AG04449 (cell line): ENCODE measurements around the gene PSMC4.
A peak's percentile ranks its signal among the peaks of the same experiment; 100 is the strongest.

Experiments
- CTCF ChIA-PET: fragments of 350-600 bp; formaldehyde crosslinking; extraction: SDS; loops from one replicate; lab custom pipeline; 2021; ENCODE audit warnings: antibody characterized with exemption; lab: Yijun Ruan, JAX
- POLR2A ChIA-PET: fragments of 400-600, 350-600 bp; formaldehyde crosslinking; extraction: SDS; loops from one replicate; lab custom pipeline; 2020; ENCODE audit warnings: antibody characterized with exemption, inconsistent platforms; lab: Yijun Ruan, JAX
- DNase-seq: peaks from one replicate; pipeline ENCODE4 v3.0.0-alpha.2; 2010; ENCODE audit warnings: low read depth, low spot score
- H3K4me3 ChIP-seq: 2 replicates; pipeline ENCODE4 v1.5.1; 2011; ENCODE audit warnings: low read depth, mild to moderate bottlenecking, control low read depth, low read length
- TF ChIP-seq, protein P1 (sequence below): IDR thresholded peaks from one replicate; pipeline ENCODE4 v1.5.1; 2011; ENCODE audit warnings: mild to moderate bottlenecking, moderate library complexity, low read length, control low read depth, inconsistent platforms; ENCODE audit not compliant: insufficient read depth; ENCODE audit errors: missing control alignments

Gene PSMC4

GRCh38 chr19:39968789-39969188, 2.2 kb upstream of the PSMC4 start:
- H3K4me3 ChIP-seq: no peak overlapping the region
- TF ChIP-seq, protein P1, sequence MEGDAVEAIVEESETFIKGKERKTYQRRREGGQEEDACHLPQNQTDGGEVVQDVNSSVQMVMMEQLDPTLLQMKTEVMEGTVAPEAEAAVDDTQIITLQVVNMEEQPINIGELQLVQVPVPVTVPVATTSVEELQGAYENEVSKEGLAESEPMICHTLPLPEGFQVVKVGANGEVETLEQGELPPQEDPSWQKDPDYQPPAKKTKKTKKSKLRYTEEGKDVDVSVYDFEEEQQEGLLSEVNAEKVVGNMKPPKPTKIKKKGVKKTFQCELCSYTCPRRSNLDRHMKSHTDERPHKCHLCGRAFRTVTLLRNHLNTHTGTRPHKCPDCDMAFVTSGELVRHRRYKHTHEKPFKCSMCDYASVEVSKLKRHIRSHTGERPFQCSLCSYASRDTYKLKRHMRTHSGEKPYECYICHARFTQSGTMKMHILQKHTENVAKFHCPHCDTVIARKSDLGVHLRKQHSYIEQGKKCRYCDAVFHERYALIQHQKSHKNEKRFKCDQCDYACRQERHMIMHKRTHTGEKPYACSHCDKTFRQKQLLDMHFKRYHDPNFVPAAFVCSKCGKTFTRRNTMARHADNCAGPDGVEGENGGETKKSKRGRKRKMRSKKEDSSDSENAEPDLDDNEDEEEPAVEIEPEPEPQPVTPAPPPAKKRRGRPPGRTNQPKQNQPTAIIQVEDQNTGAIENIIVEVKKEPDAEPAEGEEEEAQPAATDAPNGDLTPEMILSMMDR: no peak
- no peak for DNase-seq
- ChIA-PET POLR2A (no interaction called here), CTCF (interaction anchor here (0.6 to 3.8 kb wide), 3 partner anchors 113 to 177 kb away, joined by 3 to 53 read pairs (median 41); partner anchors contain the start of gene FBL)

DNA sequence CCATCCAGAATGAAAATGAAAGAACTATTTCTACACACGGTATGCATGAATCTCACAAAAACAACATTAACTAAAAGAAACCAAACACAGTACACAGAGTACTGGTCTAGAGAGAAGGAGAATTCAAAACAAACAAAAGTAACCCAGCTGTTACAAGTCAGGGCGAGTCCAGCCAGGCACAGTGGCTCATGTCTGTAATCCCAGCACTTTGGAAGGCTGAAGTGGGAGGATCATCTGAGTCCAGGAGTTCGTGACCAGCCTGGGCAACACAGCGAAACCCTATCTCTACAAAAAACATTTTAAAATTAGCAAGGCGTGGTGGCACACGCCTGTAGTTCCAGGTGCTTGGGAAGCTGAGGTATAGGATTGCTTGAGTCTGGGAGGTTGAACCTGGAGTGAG, 1.7 kb upstream of the PSMC4 start:
- no peak overlapping the region for H3K4me3 ChIP-seq
- no peak for DNase-seq
- CTCF ChIA-PET: interaction anchor here (0.6 to 3.8 kb wide), 5 partner anchors 9 to 178 kb away, joined by 3 to 53 read pairs (median 17); partner anchors contain the start of gene FBL
- TF ChIP-seq, protein P1: no peak
- POLR2A ChIA-PET: no interaction called here

DNA sequence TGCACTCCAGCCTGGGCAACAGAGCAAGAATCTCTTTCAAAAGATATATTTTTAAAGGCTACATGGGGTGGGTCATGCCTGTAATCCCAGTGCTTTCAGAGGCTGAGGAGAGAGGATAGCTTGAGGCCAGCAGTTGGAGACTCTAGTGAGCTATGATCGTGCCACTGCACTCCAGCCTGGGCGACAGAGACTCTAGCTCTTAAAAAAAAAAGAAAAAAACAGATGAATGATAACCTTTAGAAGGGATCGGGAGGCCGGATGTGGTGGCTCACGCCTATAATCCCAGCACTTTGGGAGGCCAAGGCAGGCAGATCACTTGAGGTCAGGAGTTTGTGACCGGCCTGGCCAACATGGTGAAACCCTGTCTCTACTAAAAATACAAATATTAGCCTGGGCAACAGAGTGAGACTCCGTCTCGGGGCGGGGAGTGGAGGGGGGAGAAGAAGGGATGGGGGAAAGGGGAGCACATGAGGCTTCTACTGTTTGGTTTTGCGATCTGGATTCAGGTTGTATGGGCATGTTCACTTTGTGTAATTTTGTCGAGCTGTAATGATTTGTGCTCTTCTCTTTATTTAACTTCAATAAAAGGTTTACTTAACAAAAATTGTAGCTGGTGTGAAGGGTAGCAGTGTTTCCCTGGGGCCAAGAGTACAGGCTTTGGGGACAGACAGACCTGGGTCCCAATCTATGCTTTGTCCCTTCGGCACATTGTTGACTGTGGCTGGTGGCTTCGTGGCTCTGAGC, 1.1 kb upstream of the PSMC4 start:
- ChIA-PET CTCF (interaction anchor here (0.6 to 3.8 kb wide), 17 partner anchors 8 to 418 kb away, joined by 3 to 53 read pairs (median 4); partner anchors contain the start of genes DYRK1B and FBL), POLR2A (interaction anchor here (0.6 to 1.9 kb wide), 9 partner anchors 10 to 529 kb away, joined by 3 to 9 read pairs (median 4); partner anchors contain the start of genes FBL, ZNF546 and ZNF780B)
- no peak for DNase-seq
- H3K4me3 ChIP-seq: peak overlapping the region; percentile 84
- TF ChIP-seq, protein P1: no peak

- TF ChIP-seq, protein P1: no peak
- no peak for DNase-seq
- ChIA-PET POLR2A (interaction anchor here (0.6 to 1.9 kb wide), 13 partner anchors 9 to 530 kb away, joined by 3 to 9 read pairs (median 3); partner anchors contain the start of genes FBL, ZNF546 and ZNF780B), CTCF (interaction anchor here (0.7 to 3.8 kb wide), 19 partner anchors 8 to 418 kb away, joined by 3 to 53 read pairs (median 4); partner anchors contain the start of genes DYRK1B, FBL and ZNF546)
- peak overlapping the region; percentile 84 for H3K4me3 ChIP-seq
Observed at GRCh38 chr19:39970425-39970674, 615 bp upstream of the PSMC4 start.

DNA sequence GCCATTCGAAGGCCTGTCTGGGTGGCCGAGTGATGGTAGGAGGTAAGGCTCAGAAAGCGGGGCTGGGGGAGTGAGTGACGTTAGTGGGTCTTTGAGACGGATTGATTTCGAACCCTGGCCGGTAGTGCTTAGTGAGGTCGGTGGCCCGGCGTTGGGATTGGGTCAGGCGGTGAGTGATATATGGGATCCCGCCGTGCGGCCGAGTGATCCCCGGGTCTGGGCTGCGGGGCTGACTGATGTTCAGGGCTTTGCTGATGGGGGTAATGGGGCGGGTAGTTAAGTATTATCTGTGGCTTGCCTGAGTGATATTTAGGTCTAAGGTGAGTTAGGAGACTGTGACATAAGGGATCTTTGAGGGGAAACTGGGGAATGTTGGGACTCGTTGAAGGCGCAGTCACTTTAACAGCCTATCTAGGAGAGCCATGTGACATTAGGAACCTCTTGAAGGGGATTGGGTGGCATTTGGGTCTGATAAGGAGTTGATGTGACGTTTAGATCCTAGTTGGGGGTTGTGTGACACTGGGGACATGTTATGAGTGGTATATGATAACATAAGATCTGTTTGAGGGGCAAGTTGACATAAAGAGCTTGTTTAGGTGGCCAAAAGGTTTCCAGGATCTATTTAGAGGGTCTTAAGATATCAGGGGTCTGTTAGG, 543 bp downstream of the PSMC4 start:
- CTCF ChIA-PET: interaction anchor here (1.0 to 3.8 kb wide), 14 partner anchors 10 to 204 kb away, joined by 3 to 53 read pairs (median 5); partner anchors contain the start of genes DYRK1B, FBL and ZNF546
- TF ChIP-seq, protein P1: no peak
- POLR2A ChIA-PET: interaction anchor here (1.1 to 1.9 kb wide), 4 partner anchors 8 to 125 kb away, joined by 3 to 9 read pairs (median 5); partner anchors contain the start of gene FBL

More for the DNA sequence above, 543 bp downstream of the PSMC4 start:
- peak overlapping the region; percentile 96 for H3K4me3 ChIP-seq
- no peak for DNase-seq
